GM21515 (cell line): ENCODE results near the gene KATNB1.

Experiments
- ATAC-seq: cut with Tn5 transposase; IDR thresholded peaks from one replicate; pipeline ENCODE4 v1.9.1; 2021; ENCODE audit not compliant: unreplicated experiment

The KATNB1 gene

DNA sequence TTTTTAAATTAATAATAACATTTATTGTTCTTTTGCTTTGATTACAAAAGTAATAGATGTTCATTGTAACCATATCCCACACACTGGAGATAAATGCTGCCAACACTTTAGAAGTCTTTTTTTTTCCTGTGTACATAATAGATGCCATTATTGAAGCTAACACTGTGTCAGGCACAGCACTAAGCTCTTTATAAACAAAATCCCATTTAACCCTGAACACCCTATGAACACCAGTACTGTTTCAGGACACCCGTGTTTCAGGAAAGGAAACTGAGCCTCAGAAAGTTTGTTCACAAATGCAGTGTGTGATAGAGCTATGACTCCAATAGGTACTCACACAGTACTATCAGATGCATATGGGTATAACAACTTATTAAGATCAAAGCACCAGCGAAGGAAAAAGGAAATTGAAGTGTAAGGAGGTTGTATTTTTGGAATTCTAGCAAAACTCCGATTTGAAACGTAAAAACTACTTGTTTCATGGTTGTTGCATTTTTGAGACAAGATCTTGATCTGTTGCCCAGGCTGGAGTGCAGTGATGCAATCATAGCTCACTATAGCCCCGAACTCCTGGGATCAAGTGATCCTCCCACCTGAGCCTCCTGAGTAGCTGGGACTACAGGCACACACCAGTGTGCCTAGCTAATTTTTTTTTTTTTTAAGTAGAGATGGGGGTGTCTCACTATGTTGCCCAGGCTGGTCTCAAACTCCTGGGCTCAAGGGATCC, 68.7 kb downstream of the KATNB1 start:
- ATAC-seq, result no peak

DNA sequence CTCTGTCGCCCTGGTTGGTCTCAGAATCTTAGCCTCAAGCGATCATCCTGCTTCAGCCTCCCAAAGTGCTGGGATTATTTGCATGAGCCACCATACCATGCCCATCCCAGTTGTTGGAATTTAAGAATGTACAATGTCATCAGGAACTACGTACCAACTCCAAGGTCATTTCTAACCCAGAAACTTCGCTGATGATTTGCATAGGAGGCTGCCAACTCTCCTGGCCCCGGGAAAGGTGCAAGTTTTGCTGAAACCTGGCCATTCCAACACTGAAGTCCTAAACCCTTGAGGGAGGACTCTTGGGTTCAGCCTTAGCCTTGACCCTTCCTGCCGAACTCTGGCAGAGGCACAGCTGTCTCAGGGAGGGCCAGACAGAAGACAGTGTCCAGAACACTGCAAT, 69.6 kb downstream of the KATNB1 start:
- no peak for ATAC-seq
